H1 (cell line): ENCODE data around the gene RGL2. TPM values are rescaled to one million over a fixed set of nuclear protein-coding genes. Genes with fewer than 3 reads are reported as not detected.

ENCODE experiments used
- BACH1 ChIP-seq: IDR thresholded peaks from 2 replicates; pipeline ENCODE4 v1.6.1; 2012; ENCODE audit warnings: low read length, improper control_type of control experiment
- JUN ChIP-seq: IDR thresholded peaks from 2 replicates; pipeline ENCODE4 v1.6.1; 2011; ENCODE audit warnings: low read depth, mild to moderate bottlenecking, improper control_type of control experiment, low read length
- KDM4A ChIP-seq: IDR thresholded peaks from one replicate; pipeline ENCODE4 v1.7.1; 2012; ENCODE audit warnings: low read depth, mild to moderate bottlenecking, moderate library complexity, low read length, inconsistent platforms; ENCODE audit not compliant: severe bottlenecking
- RFX5 ChIP-seq: IDR thresholded peaks from 2 replicates; pipeline ENCODE4 v1.6.1; 2011; ENCODE audit warnings: low read depth, low read length, improper control_type of control experiment, borderline replicate concordance
- TAF7 ChIP-seq: optimal IDR thresholded peaks from 2 replicates; pipeline ENCODE3; 2011; ENCODE audit warnings: low read depth, mild to moderate bottlenecking, inconsistent platforms, low read length, moderate library complexity, borderline replicate concordance
- TBP ChIP-seq: IDR thresholded peaks from 2 replicates; pipeline ENCODE4 v1.6.1; 2011; ENCODE audit warnings: low read depth, low read length, improper control_type of control experiment
- polyA plus RNA-seq, 7 experiments: library from polyadenylated mRNA; depleted of rRNA in 3 of 7; stranded (reverse) in 5 of 7; unstranded in 2 of 7; fragments of >200 nt in 5 of 7; fragments of 200-250 nt in 2 of 7; gene quantifications; 1 replicate in 5 of 7; 2 replicates in 1 of 7; 4 replicates in 1 of 7; pipeline versions ENCODE4 v1.2.1 to v1.2.3, GENCODE V29; 2011 to 2013; ENCODE audit warnings: missing spikeins in 2 of 7, mixed read lengths in 2 of 7
- total RNA-seq: library from RNA; stranded (reverse); fragmentation: NEBNext Ultra II Directional; extraction: Animal tissue kit (Norgen Biotek cat#: 25700); gene quantifications from 2 replicates; pipeline ENCODE4 v1.2.1, GENCODE V29; 2021
- TF ChIP-seq, protein P1 (sequence below), 3 experiments: IDR thresholded peaks; 1 replicate in 2 of 3; 2 replicates in 1 of 3; pipeline versions ENCODE4 v1.5.1 to v1.6.1; 2011; ENCODE audit warnings: low read length in 3 of 3, mild to moderate bottlenecking in 3 of 3, inconsistent platforms in 2 of 3, low read depth in 1 of 3, moderate library complexity in 1 of 3; ENCODE audit not compliant: insufficient read depth in 1 of 3; ENCODE audit errors: control extremely low read depth in 1 of 3

Gene RGL2
- total and polyA plus RNA-seq, 2 of the 8 experiments (the other 6 are each of a cell fraction or from before 2014, with no cell fraction given), result 58.1 to 80.3 TPM

DNA sequence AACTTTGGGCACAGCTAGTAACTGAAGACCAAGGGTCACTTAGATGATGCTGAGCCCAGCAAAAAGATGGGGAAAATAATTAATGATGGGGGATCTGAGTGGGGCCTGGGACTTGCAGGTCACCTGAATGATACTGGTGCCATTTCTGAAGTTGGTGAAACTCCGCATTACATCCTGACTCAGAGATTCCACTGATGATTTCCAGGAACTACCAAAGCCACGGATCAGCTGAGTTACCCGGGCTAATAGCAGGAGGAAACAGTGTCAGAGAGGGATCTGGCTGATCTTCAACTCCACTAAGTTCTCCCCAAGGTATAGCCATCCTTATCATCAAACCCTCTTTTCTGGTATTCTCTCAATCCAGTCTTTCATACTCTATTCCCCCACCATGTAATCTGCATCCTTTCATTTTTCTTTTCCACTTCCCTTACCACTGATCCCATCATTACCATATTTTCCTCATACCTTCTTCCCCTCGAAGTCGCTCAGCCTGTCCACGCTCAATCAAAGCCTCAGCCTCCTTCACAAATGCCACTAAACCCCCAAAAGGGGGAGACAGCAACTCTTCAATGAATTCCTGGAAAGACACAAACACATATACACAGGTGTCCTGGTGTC is 47.2 kb downstream of the RGL2 start (continued):
- TF ChIP-seq, protein P1, sequence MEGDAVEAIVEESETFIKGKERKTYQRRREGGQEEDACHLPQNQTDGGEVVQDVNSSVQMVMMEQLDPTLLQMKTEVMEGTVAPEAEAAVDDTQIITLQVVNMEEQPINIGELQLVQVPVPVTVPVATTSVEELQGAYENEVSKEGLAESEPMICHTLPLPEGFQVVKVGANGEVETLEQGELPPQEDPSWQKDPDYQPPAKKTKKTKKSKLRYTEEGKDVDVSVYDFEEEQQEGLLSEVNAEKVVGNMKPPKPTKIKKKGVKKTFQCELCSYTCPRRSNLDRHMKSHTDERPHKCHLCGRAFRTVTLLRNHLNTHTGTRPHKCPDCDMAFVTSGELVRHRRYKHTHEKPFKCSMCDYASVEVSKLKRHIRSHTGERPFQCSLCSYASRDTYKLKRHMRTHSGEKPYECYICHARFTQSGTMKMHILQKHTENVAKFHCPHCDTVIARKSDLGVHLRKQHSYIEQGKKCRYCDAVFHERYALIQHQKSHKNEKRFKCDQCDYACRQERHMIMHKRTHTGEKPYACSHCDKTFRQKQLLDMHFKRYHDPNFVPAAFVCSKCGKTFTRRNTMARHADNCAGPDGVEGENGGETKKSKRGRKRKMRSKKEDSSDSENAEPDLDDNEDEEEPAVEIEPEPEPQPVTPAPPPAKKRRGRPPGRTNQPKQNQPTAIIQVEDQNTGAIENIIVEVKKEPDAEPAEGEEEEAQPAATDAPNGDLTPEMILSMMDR (IDR thresholded peaks at IDR 0.05; ENCODE audit: control extremely low read depth in 1 of 3, insufficient read depth in 1 of 3, low read depth in 1 of 3, low read length in 3 of 3), result no peak
- TF ChIP-seq TBP (no peak), TAF7 (no peak), JUN (no peak), RFX5 (no peak), BACH1 (no peak), KDM4A (no peak)
